SKM-1 (cell line): ENCODE results near the gene KRTAP9-9.
"Not testable (repeated sequence)": the region's sequence is repeated elsewhere in the genome, so short reads cannot be mapped to it uniquely, and the experiment has no call there.

Source experiments
- DNase-seq: peaks from one replicate; lab custom pipeline; 2025; ENCODE audit not compliant: unreplicated experiment; lab: John Stamatoyannopoulos, UW

Gene KRTAP9-9

GRCh38 chr17:41255381-41256290, at the start of gene KRTAP9-9:
TSS of gene KRTAP9-9 (plus strand) at chr17:41255384.
- DNase-seq = not testable (repeated sequence)

DNA sequence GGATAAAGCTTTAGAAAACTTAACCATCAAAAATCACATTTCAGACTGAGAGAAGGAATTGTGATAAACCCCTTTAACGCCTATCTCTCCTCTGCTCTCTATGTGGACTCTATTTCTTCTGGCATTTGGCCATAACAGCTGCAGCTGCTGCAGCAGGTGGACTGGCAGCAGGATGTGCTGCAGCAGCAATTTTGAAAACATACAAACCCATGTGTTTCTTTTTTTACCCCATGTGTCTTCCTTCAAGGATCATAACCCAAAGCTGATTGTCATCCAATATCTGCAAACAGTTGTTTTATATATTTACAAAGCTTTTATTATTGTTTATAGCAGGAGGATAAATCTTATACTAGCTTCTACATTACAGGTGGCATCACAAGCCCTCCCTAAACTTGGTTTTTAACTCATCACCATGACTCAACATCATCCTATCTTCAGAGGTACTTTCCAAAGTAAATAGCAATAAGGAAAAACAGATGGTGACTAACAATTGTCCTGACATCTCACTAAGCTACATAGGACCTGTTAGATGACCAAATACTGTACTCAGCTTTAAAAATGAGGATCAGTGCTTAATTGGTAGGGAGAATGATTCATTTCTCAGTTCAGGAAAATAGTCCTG, 43.2 kb upstream of the KRTAP9-9 start:
- no peak for DNase-seq

GRCh38 chr17:41212524-41213169, 42.5 kb upstream of the KRTAP9-9 start:
- no peak for DNase-seq

DNA sequence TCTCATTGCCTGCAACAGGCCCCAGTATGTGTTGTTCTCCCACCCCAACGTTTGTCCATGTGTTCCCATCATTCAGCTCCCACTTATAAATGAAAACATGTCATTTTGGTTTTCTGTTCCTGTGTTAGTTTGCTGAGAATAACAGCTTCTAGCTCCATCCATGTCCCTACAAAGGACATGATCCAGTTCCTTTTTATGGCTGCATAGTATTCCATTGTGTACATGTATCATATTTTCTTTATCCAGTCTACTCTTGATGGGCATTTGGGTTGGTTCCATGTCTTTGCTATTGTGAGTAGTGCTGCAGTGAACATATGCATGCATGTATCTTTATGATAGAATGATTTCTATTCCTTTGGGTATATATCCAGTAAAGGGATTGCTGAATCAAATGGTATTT, 39.5 kb upstream of the KRTAP9-9 start:
- no peak for DNase-seq

DNA sequence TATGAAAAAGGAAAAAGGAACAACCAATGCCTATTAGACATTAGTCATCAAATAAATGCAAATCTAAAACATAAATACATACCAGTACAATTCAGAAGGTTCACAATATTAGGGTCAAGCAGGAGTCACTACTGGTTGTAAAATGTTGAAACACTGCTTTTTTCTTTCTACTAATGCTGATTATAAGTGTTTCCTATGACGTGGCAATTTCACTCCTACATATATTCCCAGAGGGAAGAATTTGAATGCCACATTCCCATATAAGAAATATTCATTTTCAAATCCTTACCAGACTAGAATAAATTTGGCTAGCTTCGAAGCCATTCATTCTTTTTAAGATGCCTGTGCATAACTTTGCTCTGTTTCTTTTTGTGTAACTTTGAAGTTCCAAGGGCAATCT, 31.4 kb upstream of the KRTAP9-9 start:
- no peak for DNase-seq

DNA sequence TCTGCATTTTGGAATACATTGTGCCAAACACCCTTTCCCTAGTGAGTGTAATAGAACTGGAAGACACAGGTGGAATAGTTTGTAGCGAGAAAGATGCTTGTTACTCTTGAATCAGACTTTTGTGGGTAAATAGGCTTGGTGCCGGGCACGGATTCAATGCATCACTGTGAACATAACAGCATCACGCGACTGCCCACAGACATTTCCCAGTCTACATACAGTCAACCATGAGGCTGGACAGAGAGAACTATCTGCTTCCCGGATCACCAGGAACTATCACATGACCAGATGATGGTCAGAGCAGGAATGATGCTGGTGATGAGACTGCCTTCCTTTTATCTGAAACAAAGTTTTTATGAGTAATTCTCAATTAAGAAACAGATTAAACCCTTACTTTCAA, 29.1 kb upstream of the KRTAP9-9 start:
- DNase-seq = no peak

- DNase-seq = not testable (repeated sequence)
Observed at GRCh38 chr17:41226598-41227095, 28.5 kb upstream of the KRTAP9-9 start, which contains the start of gene KRTAP9-2. TSS of gene KRTAP9-2 (plus strand) at chr17:41226648. CDS start at chr17:41226655, 7 bp downstream.

- DNase-seq = no peak
Observed at GRCh38 chr17:41230094-41230493, 25.1 kb upstream of the KRTAP9-9 start.

DNA sequence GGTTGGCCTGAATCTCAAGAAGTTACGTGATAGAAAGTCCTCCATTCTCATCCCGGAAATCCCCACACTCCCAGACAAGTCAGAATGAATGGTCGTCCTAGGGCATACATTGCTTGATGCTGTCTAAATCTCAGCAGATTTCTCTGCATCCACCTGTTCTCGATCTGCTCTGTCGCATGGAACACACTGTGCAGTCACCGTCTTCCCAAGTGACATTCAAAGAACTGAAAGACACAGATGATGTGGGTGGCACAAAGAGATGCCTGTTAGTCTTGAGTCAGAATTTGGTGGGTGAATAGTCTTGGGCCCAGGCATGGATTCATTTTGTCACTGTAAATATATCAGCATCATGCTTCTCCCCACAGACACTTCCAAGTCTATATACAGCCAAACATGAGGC, 23.5 kb upstream of the KRTAP9-9 start:
- DNase-seq = no peak

GRCh38 chr17:41232399-41233105, 22.6 kb upstream of the KRTAP9-9 start, which contains the start of gene KRTAP9-3:
TSS of gene KRTAP9-3 (plus strand) at chr17:41232449. CDS start at chr17:41232502, 53 bp downstream.
- not testable (repeated sequence) for DNase-seq

- DNase-seq = not testable (repeated sequence)
Observed at GRCh38 chr17:41237116-41237515, 18.1 kb upstream of the KRTAP9-9 start.

DNA sequence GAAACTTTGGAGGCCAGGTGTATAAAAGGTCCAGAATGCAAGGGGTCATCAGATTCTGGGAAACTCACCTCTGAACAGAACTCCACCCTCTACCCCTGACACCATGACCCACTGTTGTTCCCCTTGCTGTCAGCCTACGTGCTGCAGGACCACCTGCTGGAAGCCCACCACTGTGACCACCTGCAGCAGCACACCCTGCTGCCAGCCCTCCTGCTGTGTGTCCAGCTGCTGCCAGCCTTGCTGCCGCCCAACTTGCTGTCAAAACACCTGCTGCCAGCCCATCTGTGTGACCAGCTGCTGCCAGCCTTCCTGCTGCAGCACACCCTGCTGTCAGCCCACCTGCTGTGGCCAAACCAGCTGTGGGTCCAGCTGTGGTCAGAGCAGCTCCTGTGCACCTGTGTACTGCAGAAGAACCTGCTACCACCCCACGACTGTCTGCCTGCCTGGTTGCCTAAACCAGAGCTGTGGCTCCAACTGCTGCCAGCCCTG, 17.2 kb upstream of the KRTAP9-9 start, which contains the start of gene KRTAP9-8:
Gene KRTAP9-8, plus strand, starts transcription at position 51 of the 489 bp plus-strand sequence. Its CDS starts 53 bp downstream, at position 104.
- not testable (repeated sequence) for DNase-seq

DNA sequence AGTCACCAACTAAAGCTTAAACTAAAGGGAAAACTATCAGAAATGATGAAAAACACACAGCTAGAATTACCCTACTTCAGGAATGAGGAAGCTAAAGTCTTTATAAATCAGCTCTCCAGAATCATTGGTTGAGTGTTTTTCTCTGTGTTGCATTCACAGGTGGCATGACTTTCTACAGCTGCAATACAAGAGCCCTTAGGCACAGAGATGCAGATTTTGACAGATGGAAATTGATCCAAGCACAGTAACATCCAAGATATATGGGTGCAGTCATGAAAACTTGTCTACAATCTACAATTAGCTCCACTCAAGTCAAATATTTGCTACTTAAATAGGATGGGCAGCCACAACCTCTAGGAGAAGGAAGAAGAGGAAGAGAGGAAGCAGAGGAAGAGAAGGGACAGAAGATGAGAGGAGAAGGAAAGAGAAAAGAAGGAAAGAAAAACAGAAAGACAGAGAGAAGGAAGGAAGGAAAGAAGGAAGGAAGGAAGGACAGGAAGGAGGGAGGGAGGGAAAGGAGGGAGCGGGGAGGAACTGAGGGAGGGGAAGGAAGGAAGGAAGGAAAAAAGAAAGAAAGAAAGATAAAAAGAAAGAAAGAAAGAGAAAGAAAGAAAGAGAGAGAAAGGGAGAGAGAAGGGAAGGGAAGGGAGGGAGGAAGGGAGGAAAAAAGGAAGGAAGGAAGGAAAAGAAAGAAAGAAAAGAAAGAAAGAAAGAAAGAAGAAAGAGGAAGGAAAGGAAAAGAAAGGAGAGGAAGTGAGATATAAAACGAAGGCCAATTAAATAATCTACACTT, 8.0 kb upstream of the KRTAP9-9 start:
- not testable (repeated sequence) for DNase-seq

GRCh38 chr17:41249637-41250240, 5.4 kb upstream of the KRTAP9-9 start, which contains the start of gene KRTAP9-4:
TSS of gene KRTAP9-4 (plus strand) at chr17:41249687. CDS start at chr17:41249721, 34 bp downstream.
- DNase-seq = not testable (repeated sequence)

- DNase-seq = no peak
Observed at GRCh38 chr17:41251261-41251660, 3.9 kb upstream of the KRTAP9-9 start.

GRCh38 chr17:41254861-41255260, 323 bp upstream of the KRTAP9-9 start:
- DNase-seq = no peak

DNA sequence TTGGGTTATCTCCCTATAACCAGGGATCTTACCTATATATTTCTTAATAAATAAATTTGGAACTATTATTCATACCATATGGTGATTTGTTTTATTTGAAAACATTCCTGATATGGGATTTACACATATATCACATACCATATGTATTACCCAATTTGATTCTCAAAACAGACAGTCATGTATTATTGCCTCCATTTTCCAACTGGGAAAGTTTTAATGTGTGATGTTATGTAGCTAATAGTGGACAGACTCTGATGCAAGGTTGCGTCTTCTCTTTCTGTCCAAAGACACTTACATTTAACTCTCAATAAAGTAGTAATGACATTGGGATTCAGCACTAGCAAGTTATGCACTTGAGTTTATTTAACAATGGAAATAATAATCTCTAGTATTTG, 1.1 kb downstream of the KRTAP9-9 start:
- no peak for DNase-seq

DNA sequence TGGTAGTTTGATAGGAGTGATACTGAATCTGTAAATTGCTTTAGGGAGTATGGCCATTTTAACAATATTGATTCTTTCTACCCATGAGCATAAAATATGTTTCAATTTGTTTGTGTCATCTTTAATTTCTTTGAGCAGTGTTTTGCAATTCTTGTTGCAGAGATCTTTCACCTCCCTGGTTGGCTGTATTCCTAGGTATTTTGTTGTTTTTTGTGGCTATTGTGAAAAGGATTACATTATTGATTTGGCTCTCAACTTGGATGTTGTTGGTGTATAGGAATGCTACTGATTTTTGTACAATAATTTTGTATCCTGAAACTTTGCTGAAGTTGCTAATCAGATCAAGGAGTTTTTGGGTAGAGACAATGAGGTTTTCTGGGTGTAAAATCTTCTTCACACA, 3.2 kb downstream of the KRTAP9-9 start:
- DNase-seq = no peak

DNA sequence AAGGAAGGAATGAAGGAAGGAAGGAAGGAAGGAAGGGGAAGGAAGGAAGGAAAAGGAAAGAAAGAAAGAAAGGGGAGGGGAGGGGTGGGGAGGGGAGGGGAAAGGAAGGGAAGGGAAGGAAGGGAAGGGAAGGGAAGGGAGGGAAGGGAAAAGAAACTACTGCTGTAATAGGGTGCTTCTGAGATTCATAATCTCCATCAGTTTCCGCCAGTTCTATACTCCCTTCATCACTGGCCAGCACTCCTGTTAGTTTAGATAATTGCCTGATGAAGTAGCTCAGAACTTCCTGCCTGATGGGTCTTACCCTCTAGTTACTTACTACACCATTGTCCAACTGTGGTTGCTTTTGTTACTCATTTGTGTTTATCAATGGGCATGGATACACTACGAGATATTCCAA, 8.0 kb downstream of the KRTAP9-9 start:
- DNase-seq = no peak
